DOHH2 (cell line): ENCODE results near the gene HOXC4.
A peak's percentile ranks its signal among the peaks of the same experiment; 100 is the strongest.

Source experiments
- H3F3A ChIP-seq: fragments of 200-600 bp; sonication (generic), shearing (Covaris generic); 2 replicates; pipeline ENCODE4 v1.6.0; 2016; ENCODE audit warnings: antibody characterized with exemption, mild to moderate bottlenecking; ENCODE audit not compliant: control insufficient read depth, insufficient read depth
- H3K27ac ChIP-seq: fragments of 200-600 bp; sonication (generic); 2 replicates; pipeline ENCODE4 v1.5.1; 2014; ENCODE audit warnings: low read depth, mild to moderate bottlenecking, low read length, moderate library complexity
- H3K27me3 ChIP-seq: fragments of 200-600 bp; sonication (generic); 2 replicates; pipeline ENCODE4 v1.6.1; 2014; ENCODE audit warnings: mild to moderate bottlenecking, low read length, mixed read lengths; ENCODE audit not compliant: control insufficient read depth
- H3K36me3 ChIP-seq: fragments of 200-600 bp; sonication (generic); 2 replicates; pipeline ENCODE4 v1.6.1; 2014; ENCODE audit warnings: mild to moderate bottlenecking, low read length, moderate library complexity, mixed read lengths; ENCODE audit not compliant: control insufficient read depth
- H3K4me1 ChIP-seq: fragments of 200-600 bp; sonication (generic); 2 replicates; pipeline ENCODE4 v1.6.1; 2014; ENCODE audit warnings: mild to moderate bottlenecking, low read length, mixed read lengths; ENCODE audit not compliant: control insufficient read depth
- H3K4me2 ChIP-seq: fragments of 200-600 bp; sonication (generic); 2 replicates; pipeline ENCODE4 v1.6.0; 2014; ENCODE audit warnings: mild to moderate bottlenecking, low read length, moderate library complexity
- H3K4me3 ChIP-seq: fragments of 200-600 bp; sonication (generic); 2 replicates; pipeline ENCODE4 v1.5.1; 2014; ENCODE audit warnings: mild to moderate bottlenecking, low read length, mixed read lengths
- H3K79me2 ChIP-seq: fragments of 200-600 bp; sonication (generic); 2 replicates; pipeline ENCODE4 v1.6.1; 2014; ENCODE audit warnings: mild to moderate bottlenecking, low read length, mixed read lengths; ENCODE audit not compliant: control insufficient read depth
- H3K9me2 ChIP-seq: fragments of 200-600 bp; sonication (generic); replicated peaks from 2 replicates; pipeline ENCODE4 v1.6.1; 2014; ENCODE audit warnings: mild to moderate bottlenecking, low read length, mixed read lengths; ENCODE audit not compliant: control insufficient read depth
- H3K9me3 ChIP-seq: fragments of 200-600 bp; sonication (generic); 2 replicates; pipeline ENCODE4 v1.6.1; 2014; ENCODE audit warnings: antibody characterized with exemption, low read length, mixed read lengths; ENCODE audit not compliant: control insufficient read depth, insufficient read depth
- H4K20me1 ChIP-seq: fragments of 200-600 bp; sonication (generic); 2 replicates; pipeline ENCODE4 v1.6.0; 2014; ENCODE audit warnings: low read depth, mild to moderate bottlenecking, antibody characterized with exemption, low read length, moderate library complexity; ENCODE audit not compliant: control insufficient read depth, insufficient read depth
- CTCF ChIP-seq: fragments of 200-600 bp; sonication (generic); IDR thresholded peaks from one replicate; pipeline ENCODE4 v1.5.1; 2014; ENCODE audit warnings: antibody characterized with exemption, mild to moderate bottlenecking, low read depth, low read length; ENCODE audit not compliant: poor library complexity, severe bottlenecking
- EZH2phosphoT487 ChIP-seq: fragments of 200-600 bp; sonication (generic); IDR thresholded peaks from 2 replicates; pipeline ENCODE4 v1.6.1; 2017; ENCODE audit warnings: borderline replicate concordance, mild to moderate bottlenecking, antibody characterized with exemption, low read length, moderate library complexity, mixed read lengths

HOXC4 gene

GRCh38 chr12:54030889-54031471 is 22.7 kb upstream of the HOXC4 start:
- H3K9me3 ChIP-seq = no peaks in the 10 kb centered on the region
- peaks cover 23% of the 10 kb centered on the region for H3K4me1 ChIP-seq
- TF ChIP-seq CTCF = no peak
- peak; percentile 66; the same call in 1 of the 2 replicates for TF ChIP-seq EZH2phosphoT487
- no peaks in the 10 kb centered on the region for H3K9me2 ChIP-seq
- no peak overlapping the region for H3K4me3 ChIP-seq
- H3K27me3 ChIP-seq = peaks cover 70% of the 10 kb centered on the region
- H4K20me1 ChIP-seq = no peaks in the 10 kb centered on the region
- no peak overlapping the region for H3K27ac ChIP-seq
- no peak overlapping the region for H3K4me2 ChIP-seq
- no peaks in the 10 kb centered on the region for H3K36me3 ChIP-seq
- H3F3A ChIP-seq = no peaks in the 10 kb centered on the region
- no peaks in the 10 kb centered on the region for H3K79me2 ChIP-seq

- no peak overlapping the region for H3K27ac ChIP-seq
- no peaks in the 10 kb centered on the region for H4K20me1 ChIP-seq
- no peaks in the 10 kb centered on the region for H3K79me2 ChIP-seq
- H3K36me3 ChIP-seq = no peaks in the 10 kb centered on the region
- no peaks in the 10 kb centered on the region for H3F3A ChIP-seq
- no peak for TF ChIP-seq EZH2phosphoT487
- TF ChIP-seq CTCF = no peak
- H3K4me1 ChIP-seq = peaks cover 25% of the 10 kb centered on the region
- no peak overlapping the region for H3K4me2 ChIP-seq
- no peaks in the 10 kb centered on the region for H3K9me3 ChIP-seq
- H3K9me2 ChIP-seq = no peaks in the 10 kb centered on the region
- H3K27me3 ChIP-seq = peaks cover 65% of the 10 kb centered on the region
- no peak overlapping the region for H3K4me3 ChIP-seq
These were observed 22.2 kb upstream of the HOXC4 start for GRCh38 chr12:54031480-54031879.

GRCh38 chr12:54032086-54032619 is 21.5 kb upstream of the HOXC4 start:
- Histone ChIP-seq H3K4me2 (peak overlapping the region; percentile 58; the same call in 1 of the 2 replicates), H3K4me3 (no peak overlapping the region), H3K36me3 (no peaks in the 10 kb centered on the region), H3K9me2 (no peaks in the 10 kb centered on the region), H3F3A (no peaks in the 10 kb centered on the region), H3K9me3 (no peaks in the 10 kb centered on the region), H3K27me3 (peaks cover 64% of the 10 kb centered on the region), H4K20me1 (no peaks in the 10 kb centered on the region), H3K4me1 (peaks cover 27% of the 10 kb centered on the region), H3K79me2 (no peaks in the 10 kb centered on the region), H3K27ac (no peak overlapping the region)
- TF ChIP-seq CTCF (no peak), EZH2phosphoT487 (no peak)
